Subcutaneous adipose tissue (tissue), 4 donors: ENCODE results near the gene MX2. TPM values are rescaled to one million over a fixed set of nuclear protein-coding genes. Genes with fewer than 3 reads are reported as not detected.

Experiments used
- total RNA-seq, 4 donors: library from RNA; depleted of rRNA; stranded (reverse); fragments of >200 nt; gene quantifications; one replicate each; pipeline ENCODE4 v1.1.0, GENCODE V29; 2016
- TF ChIP-seq, protein P1 (sequence below): fragments of 450-650 bp; IDR thresholded peaks from one replicate; pipeline ENCODE4 v1.5.1; 2016; ENCODE audit warnings: low read depth, mild to moderate bottlenecking, control low read depth, antibody characterized with exemption, moderate library complexity

MX2 gene
- total RNA-seq, 4 donors from 2014 or later = 16.4 to 31.3 (median 28.5) TPM

DNA sequence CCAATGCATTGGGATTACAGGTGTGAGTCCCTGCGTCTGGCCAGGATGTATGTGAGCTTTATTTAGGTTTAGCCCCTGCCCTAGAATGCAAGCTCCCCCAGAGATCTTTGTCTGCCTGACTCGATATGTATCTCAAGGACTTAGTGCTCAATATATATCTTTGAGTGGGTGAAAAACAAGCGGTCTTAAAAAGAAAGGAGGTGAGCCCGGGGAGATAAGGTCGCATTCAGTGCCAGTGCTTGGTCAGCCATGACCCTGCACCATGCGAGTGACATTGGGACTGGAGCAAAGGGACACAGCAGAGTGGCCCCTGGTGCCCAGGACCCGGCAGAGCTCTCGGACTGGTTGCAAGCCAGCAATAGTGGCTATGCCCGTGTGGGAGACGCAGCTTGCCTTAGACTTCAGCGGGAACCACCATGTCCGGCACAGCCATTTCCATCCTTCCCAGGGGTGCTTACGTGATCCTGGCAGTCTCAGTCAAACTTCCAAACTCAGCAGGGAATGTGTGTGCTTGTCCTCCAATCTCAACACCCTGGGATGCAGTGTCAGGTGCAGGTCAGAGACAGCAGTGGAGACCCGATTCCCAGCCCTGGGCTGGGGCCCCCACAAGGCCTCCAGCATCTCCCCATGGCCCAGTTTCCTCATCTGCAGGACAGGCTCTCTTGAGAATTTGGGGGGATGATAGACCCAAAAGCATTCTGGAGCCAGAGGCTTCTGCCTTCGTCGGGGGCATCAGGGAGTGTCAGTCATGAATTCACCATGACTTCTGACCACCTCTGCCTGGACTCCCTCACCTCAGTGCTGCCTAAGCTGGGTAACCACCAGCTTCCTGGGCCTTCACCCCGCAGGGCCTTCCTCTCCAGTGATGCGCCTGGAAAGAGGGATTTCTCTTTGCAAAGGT, 1.8 kb downstream of the MX2 start:
- TF ChIP-seq, protein P1, sequence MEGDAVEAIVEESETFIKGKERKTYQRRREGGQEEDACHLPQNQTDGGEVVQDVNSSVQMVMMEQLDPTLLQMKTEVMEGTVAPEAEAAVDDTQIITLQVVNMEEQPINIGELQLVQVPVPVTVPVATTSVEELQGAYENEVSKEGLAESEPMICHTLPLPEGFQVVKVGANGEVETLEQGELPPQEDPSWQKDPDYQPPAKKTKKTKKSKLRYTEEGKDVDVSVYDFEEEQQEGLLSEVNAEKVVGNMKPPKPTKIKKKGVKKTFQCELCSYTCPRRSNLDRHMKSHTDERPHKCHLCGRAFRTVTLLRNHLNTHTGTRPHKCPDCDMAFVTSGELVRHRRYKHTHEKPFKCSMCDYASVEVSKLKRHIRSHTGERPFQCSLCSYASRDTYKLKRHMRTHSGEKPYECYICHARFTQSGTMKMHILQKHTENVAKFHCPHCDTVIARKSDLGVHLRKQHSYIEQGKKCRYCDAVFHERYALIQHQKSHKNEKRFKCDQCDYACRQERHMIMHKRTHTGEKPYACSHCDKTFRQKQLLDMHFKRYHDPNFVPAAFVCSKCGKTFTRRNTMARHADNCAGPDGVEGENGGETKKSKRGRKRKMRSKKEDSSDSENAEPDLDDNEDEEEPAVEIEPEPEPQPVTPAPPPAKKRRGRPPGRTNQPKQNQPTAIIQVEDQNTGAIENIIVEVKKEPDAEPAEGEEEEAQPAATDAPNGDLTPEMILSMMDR = no peak

DNA sequence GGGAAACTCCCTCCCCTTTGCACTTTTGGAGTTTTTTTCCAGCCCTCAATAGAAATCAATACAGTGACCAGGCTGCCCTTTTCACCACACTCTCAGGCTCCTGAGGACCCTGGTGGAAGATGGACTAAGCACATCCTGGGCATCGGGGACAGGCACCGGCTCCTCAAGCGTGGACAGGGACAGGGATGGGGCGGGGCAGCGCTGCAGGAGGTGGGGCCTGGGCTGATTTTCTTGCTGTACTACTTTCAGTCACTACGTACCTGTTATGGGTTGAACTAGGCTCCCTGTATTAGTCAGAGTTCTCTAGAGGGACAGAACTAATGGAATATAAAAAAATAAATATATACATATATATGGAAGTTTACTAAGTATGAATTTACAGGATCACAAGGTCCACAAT, 2.5 kb downstream of the MX2 start:
- TF ChIP-seq, protein P1 = no peak

DNA sequence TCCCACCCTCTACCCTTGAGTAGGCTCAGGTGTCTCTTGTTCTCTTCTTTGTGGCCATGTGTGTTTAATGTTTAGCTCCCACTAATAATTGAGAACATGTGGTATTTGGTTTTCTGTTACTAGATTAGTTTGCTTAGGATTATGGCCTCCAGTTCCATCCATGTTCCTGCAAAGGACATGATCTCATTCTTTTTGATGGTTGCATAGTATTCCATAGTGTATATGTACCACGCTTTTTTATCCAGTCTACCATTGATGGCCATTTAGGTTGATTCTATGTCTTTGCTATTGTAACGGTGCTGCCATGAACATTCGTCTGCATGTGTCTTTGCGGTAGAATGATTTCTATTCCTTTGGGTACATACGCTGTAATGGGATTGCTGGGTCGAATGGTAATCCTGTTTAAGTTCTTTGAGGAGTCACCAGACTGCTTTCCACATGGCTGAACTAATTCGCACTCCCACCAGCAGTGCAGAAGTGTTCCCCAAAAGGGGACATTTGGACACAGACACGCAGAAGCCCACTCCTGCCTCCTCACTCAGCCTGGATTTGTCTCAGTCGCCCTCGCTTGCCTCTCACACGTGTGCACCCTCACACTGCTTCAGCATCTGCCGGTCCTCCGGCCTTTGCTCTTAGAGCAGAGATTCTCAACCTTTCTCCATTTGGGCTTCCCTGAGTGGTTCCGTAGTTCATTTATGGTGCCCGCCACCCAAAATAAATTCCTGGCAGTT, 3.7 kb downstream of the MX2 start:
- TF ChIP-seq, protein P1 = no peak

DNA sequence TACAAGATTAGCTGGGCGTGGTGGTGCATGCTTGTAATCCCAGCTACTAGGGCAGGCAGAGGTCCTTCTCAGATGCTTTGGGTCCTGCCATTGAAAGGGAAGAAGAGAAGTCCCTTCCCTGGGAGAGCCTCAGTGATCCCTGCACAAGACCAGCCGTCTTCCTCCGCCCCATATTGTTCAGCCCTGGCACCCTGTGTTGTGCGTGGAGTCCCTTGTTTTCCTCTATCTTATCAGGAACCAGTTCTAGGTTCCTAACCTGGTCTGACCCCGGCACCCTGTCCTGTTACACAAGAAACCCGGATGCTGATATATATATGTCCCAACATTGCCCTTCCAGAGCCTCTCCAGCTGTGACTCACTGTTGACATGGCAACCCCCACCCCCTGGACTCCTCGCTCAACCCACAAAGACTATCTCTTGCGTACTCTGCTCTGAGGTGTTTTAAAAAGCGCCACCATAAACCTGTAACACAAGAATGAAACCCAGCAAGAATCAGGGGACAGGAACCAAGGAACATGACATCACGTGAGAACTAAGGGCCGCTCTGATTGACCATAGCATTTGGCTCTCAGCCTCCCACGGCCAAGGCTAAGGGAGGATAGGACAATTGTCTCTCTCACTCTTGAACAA, 4.8 kb downstream of the MX2 start:
- TF ChIP-seq, protein P1 = no peak

DNA sequence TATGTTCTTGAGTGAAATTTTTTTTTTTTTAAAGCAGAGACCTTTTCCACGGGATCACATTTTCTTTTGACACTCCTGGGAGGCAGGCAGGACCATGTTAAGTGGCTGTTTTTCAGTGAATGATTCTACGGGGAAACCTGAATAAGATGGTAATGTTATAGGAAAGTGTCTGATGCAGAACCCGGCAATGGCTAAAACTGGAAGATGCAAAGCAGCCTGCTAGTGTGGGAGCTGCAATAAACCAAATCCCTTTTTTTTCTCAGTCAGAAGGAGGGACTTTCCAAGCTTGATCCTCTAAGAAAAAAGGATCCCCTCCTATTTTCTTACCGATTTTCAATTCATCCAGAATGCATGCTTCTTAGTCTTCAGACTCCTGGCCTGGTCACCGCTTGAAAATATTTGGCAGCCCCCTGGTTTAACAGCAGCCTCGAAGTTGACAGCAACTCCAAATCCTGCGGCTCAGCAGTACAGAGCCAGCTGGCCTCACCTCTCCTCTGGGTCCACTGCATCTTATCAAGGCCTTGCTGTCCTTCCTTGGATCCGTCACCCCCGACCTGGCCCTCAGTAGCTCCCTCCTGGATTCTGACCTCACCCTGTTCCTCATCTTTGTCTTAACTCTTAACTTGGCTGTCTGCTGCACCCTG, 5.6 kb downstream of the MX2 start:
- TF ChIP-seq, protein P1 = no peak

DNA sequence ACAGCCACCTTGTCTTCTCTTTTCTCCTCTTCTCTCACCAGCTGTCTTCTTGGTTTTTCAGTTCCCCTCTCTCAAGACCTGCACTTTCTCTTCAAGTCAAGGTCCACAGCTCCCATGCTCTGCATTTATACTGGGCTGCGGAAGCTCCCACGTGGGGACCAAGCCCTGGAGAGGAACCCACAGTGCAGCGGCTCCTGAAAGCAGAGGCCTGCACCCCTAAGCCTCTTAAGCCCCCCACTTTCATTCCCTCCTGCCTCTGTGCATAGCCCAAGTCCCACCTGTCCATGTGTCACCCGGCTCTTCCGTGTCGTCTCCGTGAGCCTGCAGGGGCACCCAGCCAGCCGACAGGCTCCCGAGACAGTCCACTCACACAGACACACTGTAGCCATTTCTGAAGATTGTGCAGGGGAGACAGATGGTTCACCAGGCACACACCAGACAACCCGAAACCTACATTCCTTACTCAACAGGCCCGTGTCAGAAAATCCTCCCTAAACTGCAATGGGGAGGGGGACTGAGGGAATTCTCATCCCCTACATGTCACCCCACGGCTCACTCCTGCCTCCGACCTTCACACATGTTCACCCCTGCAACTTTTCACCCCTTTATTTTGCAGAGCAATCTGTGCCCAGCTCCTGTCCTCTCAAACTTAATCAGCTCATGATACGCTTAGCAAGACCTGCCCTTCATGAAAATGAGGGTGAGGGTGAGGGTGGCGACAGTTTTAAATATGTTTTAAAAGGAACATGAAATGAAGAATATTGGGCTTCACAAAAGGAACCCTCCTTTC, 6.3 kb downstream of the MX2 start:
- TF ChIP-seq, protein P1 = no peak
